Liver (tissue), 3 donors: Measurements from ENCODE around the gene RBBP5.

ENCODE experiments used
- CTCF ChIP-seq: fragments of 150-350 bp; IDR thresholded peaks from 2 replicates; pipeline ENCODE4 v1.5.1; 2017; ENCODE audit warnings: improper control_type of control experiment, low read depth, low read length; ENCODE audit not compliant: missing input control
- HNF4A ChIP-seq, 2 donors: conservative IDR thresholded peaks; 2 replicates each; pipeline ENCODE4 v1.6.1; 2016; ENCODE audit warnings: antibody characterized with exemption in 2 of 2, mild to moderate bottlenecking in 2 of 2
- RAD21 ChIP-seq, 2 donors: IDR thresholded peaks; 2 replicates each; pipeline ENCODE4 v1.6.1; 2016; ENCODE audit warnings: antibody characterized with exemption in 2 of 2, mild to moderate bottlenecking in 2 of 2
- TAF1 ChIP-seq: conservative IDR thresholded peaks from 2 replicates; pipeline ENCODE4 v1.6.1; 2016; ENCODE audit warnings: antibody characterized with exemption, mild to moderate bottlenecking
- TF ChIP-seq, protein P1 (sequence below): IDR thresholded peaks from 2 replicates; pipeline ENCODE4 v1.6.1; 2016; ENCODE audit warnings: antibody characterized with exemption, mild to moderate bottlenecking
- TF ChIP-seq, protein P2 (sequence below): IDR thresholded peaks from 2 replicates; pipeline ENCODE4 v1.6.1; 2016; ENCODE audit warnings: antibody characterized with exemption
- donor health status: healthy.
- donor health status: healthy.

- no peak for TF ChIP-seq TAF1
- no peak for TF ChIP-seq CTCF
- TF ChIP-seq HNF4A (conservative IDR thresholded peaks at IDR 0.05) = no peak
- no peak for TF ChIP-seq RAD21 (IDR thresholded peaks at IDR 0.05)
- TF ChIP-seq, protein P1, sequence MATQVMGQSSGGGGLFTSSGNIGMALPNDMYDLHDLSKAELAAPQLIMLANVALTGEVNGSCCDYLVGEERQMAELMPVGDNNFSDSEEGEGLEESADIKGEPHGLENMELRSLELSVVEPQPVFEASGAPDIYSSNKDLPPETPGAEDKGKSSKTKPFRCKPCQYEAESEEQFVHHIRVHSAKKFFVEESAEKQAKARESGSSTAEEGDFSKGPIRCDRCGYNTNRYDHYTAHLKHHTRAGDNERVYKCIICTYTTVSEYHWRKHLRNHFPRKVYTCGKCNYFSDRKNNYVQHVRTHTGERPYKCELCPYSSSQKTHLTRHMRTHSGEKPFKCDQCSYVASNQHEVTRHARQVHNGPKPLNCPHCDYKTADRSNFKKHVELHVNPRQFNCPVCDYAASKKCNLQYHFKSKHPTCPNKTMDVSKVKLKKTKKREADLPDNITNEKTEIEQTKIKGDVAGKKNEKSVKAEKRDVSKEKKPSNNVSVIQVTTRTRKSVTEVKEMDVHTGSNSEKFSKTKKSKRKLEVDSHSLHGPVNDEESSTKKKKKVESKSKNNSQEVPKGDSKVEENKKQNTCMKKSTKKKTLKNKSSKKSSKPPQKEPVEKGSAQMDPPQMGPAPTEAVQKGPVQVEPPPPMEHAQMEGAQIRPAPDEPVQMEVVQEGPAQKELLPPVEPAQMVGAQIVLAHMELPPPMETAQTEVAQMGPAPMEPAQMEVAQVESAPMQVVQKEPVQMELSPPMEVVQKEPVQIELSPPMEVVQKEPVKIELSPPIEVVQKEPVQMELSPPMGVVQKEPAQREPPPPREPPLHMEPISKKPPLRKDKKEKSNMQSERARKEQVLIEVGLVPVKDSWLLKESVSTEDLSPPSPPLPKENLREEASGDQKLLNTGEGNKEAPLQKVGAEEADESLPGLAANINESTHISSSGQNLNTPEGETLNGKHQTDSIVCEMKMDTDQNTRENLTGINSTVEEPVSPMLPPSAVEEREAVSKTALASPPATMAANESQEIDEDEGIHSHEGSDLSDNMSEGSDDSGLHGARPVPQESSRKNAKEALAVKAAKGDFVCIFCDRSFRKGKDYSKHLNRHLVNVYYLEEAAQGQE = no peak
- TF ChIP-seq, protein P2, sequence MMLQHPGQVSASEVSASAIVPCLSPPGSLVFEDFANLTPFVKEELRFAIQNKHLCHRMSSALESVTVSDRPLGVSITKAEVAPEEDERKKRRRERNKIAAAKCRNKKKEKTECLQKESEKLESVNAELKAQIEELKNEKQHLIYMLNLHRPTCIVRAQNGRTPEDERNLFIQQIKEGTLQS = no peak
These were observed 18.3 kb upstream of the RBBP5 start for GRCh38 chr1:205140113-205140512.
